Measurements from ENCODE around the gene C17orf67.

C17orf67 gene

GRCh38 chr17:56756536-56756935 lies 77.2 kb downstream of the C17orf67 start:
- Mint-ChIP-seq H3K4me3 (no peak overlapping the region), H3K9me3 (no peaks in the 10 kb centered on the region), H3K27ac (no peak overlapping the region), H3K4me1 (peaks cover 39% of the 10 kb centered on the region), H3K36me3 (ENCODE audit: low read depth) (no peaks in the 10 kb centered on the region), H3K27me3 (ENCODE audit: low read depth, poor library complexity) (peaks cover 9% of the 10 kb centered on the region)
- TF ChIP-seq CTCF (IDR thresholded peaks at IDR 0.05), result no peak
- DNase-seq, result no peak

- TF ChIP-seq CTCF (IDR thresholded peaks at IDR 0.05), result no peak
- no peak for DNase-seq
Measured at GRCh38 chr17:56755310-56755709, 78.4 kb downstream of the C17orf67 start.

GRCh38 chr17:56754523-56755208 lies 79.1 kb downstream of the C17orf67 start:
- Mint-ChIP-seq H3K27ac (peak overlapping the region; percentile 93), H3K9me3 (no peaks in the 10 kb centered on the region), H3K36me3 (ENCODE audit: low read depth) (no peaks in the 10 kb centered on the region), H3K27me3 (ENCODE audit: low read depth, poor library complexity) (peaks cover 9% of the 10 kb centered on the region), H3K4me1 (peaks cover 57% of the 10 kb centered on the region), H3K4me3 (peak overlapping the region; percentile 43)
- no peak for DNase-seq
- no peak for TF ChIP-seq CTCF (IDR thresholded peaks at IDR 0.05)

More at GRCh38 chr17:56755310-56755709, 78.4 kb downstream of the C17orf67 start:
- Mint-ChIP-seq H3K4me3 (no peak overlapping the region), H3K27ac (no peak overlapping the region), H3K4me1 (peaks cover 51% of the 10 kb centered on the region), H3K9me3 (no peaks in the 10 kb centered on the region), H3K36me3 (ENCODE audit: low read depth) (no peaks in the 10 kb centered on the region), H3K27me3 (ENCODE audit: low read depth, poor library complexity) (peaks cover 9% of the 10 kb centered on the region)

GRCh38 chr17:56752263-56752836 lies 81.4 kb downstream of the C17orf67 start:
- Mint-ChIP-seq H3K36me3 (ENCODE audit: low read depth) (no peaks in the 10 kb centered on the region), H3K9me3 (no peaks in the 10 kb centered on the region), H3K27ac (no peak overlapping the region), H3K27me3 (ENCODE audit: low read depth, poor library complexity) (peaks cover 14% of the 10 kb centered on the region), H3K4me3 (no peak overlapping the region), H3K4me1 (peaks cover 65% of the 10 kb centered on the region)
- DNase-seq, result no peak
- no peak for TF ChIP-seq CTCF (IDR thresholded peaks at IDR 0.05)

- DNase-seq, result no peak
- Mint-ChIP-seq H3K4me3 (no peak overlapping the region), H3K4me1 (peaks cover 58% of the 10 kb centered on the region), H3K36me3 (ENCODE audit: low read depth) (no peaks in the 10 kb centered on the region), H3K9me3 (no peaks in the 10 kb centered on the region), H3K27ac (no peak overlapping the region), H3K27me3 (ENCODE audit: low read depth, poor library complexity) (peaks cover 15% of the 10 kb centered on the region)
- TF ChIP-seq CTCF (IDR thresholded peaks at IDR 0.05), result no peak
Measured at GRCh38 chr17:56751145-56751738, 82.5 kb downstream of the C17orf67 start.
